ENCODE measurements around the gene SLIT3. TPM values are rescaled to one million over a fixed set of nuclear protein-coding genes. Genes with fewer than 3 reads are reported as not detected.

Gene SLIT3
- total and polyA plus RNA-seq, 2 experiments from 2014 or later: 0.59 to 0.71 TPM

DNA sequence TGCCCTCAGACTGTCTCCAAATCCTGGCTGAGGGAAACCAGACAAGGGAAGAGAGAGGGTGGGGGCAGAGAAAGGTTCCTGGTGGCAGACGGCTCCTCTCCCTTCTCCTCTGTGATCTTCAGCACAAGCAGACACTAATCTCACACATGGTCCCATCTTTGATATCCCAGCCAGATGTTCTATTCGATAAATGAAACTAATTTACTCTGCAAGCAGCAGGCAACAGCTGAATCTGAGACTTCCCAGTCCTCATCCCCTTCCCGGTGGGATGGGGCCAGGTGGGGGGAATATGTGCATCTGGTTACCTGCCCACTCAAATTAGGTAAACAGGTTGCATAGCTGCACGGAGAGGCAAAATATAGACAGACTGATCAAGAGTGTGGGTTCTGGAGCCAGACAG is 512.8 kb downstream of the SLIT3 start:
- no peaks in the 10 kb centered on the region for H3K36me3 Mint-ChIP-seq (ENCODE audit: low read depth)
- H3K4me1 ChIP-seq (ENCODE audit: insufficient read depth): peaks cover 5% of the 10 kb centered on the region; the same call in 1 of the 2 replicates
- no peak overlapping the region for H3K27ac Mint-ChIP-seq

More for the DNA sequence above, 512.8 kb downstream of the SLIT3 start:
- ATAC-seq (no peak), DNase-seq (ENCODE audit: low spot score) (no peak)
- H3K27me3 Mint-ChIP-seq (ENCODE audit: insufficient read depth, low read depth, poor library complexity): peaks cover 2% of the 10 kb centered on the region
- H3K4me1 Mint-ChIP-seq: peaks cover 8% of the 10 kb centered on the region; the same call in 2 of the 3 replicates
- Histone ChIP-seq H3K27ac (ENCODE audit: low read depth) (no peak overlapping the region), H3K79me2 (replicated peaks; ENCODE audit: insufficient read depth) (no peaks in the 10 kb centered on the region), H3K36me3 (ENCODE audit: insufficient read depth) (no peaks in the 10 kb centered on the region), H4K20me1 (replicated peaks; ENCODE audit: insufficient read depth) (no peaks in the 10 kb centered on the region), H2AFZ (no peak overlapping the region), H3F3A (replicated peaks; ENCODE audit: low read depth) (no peaks in the 10 kb centered on the region), H3K4me2 (no peak overlapping the region), H3K4me3 (no peak overlapping the region), H3K9me2 (ENCODE audit: insufficient read depth) (peaks cover 5% of the 10 kb centered on the region), H3K27me3 (ENCODE audit: insufficient read depth) (no peaks in the 10 kb centered on the region)
- H3K9me3 Mint-ChIP-seq: no peaks in the 10 kb centered on the region
- H3K4me3 Mint-ChIP-seq: no peak overlapping the region
- TF ChIP-seq ZNF331 (CRISPR knock-in tag; IDR thresholded peaks at IDR 0.05; ENCODE audit: low read depth) (no peak), POLR2AphosphoS5 (IDR thresholded peaks at IDR 0.05; ENCODE audit: low read depth) (no peak), NANOG (IDR thresholded peaks at IDR 0.05; ENCODE audit: borderline replicate concordance) (no peak), JUNB (IDR thresholded peaks at IDR 0.05; ENCODE audit: unreplicated experiment) (no peak), EZH2 (IDR thresholded peaks at IDR 0.05; ENCODE audit: low read depth, unreplicated experiment) (no peak), ZNF114 (CRISPR knock-in tag; IDR thresholded peaks at IDR 0.05) (no peak), STAT1 (IDR thresholded peaks at IDR 0.05; ENCODE audit: unreplicated experiment) (no peak), CREB1 (CRISPR knock-in tag; IDR thresholded peaks at IDR 0.05; ENCODE audit: low read depth) (no peak), EZH2phosphoT487 (IDR thresholded peaks at IDR 0.05; ENCODE audit: unreplicated experiment) (no peak)
- TF ChIP-seq, protein P1, sequence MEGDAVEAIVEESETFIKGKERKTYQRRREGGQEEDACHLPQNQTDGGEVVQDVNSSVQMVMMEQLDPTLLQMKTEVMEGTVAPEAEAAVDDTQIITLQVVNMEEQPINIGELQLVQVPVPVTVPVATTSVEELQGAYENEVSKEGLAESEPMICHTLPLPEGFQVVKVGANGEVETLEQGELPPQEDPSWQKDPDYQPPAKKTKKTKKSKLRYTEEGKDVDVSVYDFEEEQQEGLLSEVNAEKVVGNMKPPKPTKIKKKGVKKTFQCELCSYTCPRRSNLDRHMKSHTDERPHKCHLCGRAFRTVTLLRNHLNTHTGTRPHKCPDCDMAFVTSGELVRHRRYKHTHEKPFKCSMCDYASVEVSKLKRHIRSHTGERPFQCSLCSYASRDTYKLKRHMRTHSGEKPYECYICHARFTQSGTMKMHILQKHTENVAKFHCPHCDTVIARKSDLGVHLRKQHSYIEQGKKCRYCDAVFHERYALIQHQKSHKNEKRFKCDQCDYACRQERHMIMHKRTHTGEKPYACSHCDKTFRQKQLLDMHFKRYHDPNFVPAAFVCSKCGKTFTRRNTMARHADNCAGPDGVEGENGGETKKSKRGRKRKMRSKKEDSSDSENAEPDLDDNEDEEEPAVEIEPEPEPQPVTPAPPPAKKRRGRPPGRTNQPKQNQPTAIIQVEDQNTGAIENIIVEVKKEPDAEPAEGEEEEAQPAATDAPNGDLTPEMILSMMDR (conservative IDR thresholded peaks at IDR 0.05; ENCODE audit: low read depth in 2 of 2): no peak
- TF ChIP-seq, protein P2, sequence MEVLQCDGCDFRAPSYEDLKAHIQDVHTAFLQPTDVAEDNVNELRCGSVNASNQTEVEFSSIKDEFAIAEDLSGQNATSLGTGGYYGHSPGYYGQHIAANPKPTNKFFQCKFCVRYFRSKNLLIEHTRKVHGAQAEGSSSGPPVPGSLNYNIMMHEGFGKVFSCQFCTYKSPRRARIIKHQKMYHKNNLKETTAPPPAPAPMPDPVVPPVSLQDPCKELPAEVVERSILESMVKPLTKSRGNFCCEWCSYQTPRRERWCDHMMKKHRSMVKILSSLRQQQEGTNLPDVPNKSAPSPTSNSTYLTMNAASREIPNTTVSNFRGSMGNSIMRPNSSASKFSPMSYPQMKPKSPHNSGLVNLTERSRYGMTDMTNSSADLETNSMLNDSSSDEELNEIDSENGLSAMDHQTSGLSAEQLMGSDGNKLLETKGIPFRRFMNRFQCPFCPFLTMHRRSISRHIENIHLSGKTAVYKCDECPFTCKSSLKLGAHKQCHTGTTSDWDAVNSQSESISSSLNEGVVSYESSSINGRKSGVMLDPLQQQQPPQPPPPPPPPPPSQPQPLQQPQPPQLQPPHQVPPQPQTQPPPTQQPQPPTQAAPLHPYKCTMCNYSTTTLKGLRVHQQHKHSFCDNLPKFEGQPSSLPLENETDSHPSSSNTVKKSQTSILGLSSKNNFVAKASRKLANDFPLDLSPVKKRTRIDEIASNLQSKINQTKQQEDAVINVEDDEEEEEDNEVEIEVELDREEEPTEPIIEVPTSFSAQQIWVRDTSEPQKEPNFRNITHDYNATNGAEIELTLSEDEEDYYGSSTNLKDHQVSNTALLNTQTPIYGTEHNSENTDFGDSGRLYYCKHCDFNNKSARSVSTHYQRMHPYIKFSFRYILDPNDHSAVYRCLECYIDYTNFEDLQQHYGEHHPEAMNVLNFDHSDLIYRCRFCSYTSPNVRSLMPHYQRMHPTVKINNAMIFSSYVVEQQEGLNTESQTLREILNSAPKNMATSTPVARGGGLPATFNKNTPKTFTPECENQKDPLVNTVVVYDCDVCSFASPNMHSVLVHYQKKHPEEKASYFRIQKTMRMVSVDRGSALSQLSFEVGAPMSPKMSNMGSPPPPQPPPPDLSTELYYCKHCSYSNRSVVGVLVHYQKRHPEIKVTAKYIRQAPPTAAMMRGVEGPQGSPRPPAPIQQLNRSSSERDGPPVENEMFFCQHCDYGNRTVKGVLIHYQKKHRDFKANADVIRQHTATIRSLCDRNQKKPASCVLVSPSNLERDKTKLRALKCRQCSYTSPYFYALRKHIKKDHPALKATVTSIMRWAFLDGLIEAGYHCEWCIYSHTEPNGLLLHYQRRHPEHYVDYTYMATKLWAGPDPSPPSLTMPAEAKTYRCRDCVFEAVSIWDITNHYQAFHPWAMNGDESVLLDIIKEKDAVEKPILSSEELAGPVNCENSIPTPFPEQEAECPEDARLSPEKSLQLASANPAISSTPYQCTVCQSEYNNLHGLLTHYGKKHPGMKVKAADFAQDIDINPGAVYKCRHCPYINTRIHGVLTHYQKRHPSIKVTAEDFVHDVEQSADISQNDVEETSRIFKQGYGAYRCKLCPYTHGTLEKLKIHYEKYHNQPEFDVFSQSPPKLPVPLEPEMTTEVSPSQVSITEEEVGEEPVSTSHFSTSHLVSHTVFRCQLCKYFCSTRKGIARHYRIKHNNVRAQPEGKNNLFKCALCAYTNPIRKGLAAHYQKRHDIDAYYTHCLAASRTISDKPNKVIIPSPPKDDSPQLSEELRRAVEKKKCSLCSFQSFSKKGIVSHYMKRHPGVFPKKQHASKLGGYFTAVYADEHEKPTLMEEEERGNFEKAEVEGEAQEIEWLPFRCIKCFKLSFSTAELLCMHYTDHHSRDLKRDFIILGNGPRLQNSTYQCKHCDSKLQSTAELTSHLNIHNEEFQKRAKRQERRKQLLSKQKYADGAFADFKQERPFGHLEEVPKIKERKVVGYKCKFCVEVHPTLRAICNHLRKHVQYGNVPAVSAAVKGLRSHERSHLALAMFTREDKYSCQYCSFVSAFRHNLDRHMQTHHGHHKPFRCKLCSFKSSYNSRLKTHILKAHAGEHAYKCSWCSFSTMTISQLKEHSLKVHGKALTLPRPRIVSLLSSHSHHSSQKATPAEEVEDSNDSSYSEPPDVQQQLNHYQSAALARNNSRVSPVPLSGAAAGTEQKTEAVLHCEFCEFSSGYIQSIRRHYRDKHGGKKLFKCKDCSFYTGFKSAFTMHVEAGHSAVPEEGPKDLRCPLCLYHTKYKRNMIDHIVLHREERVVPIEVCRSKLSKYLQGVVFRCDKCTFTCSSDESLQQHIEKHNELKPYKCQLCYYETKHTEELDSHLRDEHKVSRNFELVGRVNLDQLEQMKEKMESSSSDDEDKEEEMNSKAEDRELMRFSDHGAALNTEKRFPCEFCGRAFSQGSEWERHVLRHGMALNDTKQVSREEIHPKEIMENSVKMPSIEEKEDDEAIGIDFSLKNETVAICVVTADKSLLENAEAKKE (CRISPR knock-in tag; IDR thresholded peaks at IDR 0.05): no peak
- TF ChIP-seq, protein P3, sequence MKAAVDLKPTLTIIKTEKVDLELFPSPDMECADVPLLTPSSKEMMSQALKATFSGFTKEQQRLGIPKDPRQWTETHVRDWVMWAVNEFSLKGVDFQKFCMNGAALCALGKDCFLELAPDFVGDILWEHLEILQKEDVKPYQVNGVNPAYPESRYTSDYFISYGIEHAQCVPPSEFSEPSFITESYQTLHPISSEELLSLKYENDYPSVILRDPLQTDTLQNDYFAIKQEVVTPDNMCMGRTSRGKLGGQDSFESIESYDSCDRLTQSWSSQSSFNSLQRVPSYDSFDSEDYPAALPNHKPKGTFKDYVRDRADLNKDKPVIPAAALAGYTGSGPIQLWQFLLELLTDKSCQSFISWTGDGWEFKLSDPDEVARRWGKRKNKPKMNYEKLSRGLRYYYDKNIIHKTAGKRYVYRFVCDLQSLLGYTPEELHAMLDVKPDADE (IDR thresholded peaks at IDR 0.05): no peak
- TF ChIP-seq, protein P4, sequence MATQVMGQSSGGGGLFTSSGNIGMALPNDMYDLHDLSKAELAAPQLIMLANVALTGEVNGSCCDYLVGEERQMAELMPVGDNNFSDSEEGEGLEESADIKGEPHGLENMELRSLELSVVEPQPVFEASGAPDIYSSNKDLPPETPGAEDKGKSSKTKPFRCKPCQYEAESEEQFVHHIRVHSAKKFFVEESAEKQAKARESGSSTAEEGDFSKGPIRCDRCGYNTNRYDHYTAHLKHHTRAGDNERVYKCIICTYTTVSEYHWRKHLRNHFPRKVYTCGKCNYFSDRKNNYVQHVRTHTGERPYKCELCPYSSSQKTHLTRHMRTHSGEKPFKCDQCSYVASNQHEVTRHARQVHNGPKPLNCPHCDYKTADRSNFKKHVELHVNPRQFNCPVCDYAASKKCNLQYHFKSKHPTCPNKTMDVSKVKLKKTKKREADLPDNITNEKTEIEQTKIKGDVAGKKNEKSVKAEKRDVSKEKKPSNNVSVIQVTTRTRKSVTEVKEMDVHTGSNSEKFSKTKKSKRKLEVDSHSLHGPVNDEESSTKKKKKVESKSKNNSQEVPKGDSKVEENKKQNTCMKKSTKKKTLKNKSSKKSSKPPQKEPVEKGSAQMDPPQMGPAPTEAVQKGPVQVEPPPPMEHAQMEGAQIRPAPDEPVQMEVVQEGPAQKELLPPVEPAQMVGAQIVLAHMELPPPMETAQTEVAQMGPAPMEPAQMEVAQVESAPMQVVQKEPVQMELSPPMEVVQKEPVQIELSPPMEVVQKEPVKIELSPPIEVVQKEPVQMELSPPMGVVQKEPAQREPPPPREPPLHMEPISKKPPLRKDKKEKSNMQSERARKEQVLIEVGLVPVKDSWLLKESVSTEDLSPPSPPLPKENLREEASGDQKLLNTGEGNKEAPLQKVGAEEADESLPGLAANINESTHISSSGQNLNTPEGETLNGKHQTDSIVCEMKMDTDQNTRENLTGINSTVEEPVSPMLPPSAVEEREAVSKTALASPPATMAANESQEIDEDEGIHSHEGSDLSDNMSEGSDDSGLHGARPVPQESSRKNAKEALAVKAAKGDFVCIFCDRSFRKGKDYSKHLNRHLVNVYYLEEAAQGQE (IDR thresholded peaks at IDR 0.05; ENCODE audit: unreplicated experiment): no peak

Data from GM23338 (cell line).